Neural progenitor cell (in vitro differentiated cells): ENCODE data around the gene CEP170B.

Experiments used
- CTCF ChIP-seq: fragments of 200-600 bp; sonication (generic); IDR thresholded peaks from 2 replicates; pipeline ENCODE4 v1.5.1; 2017; ENCODE audit warnings: antibody characterized with exemption, mild to moderate bottlenecking
- EZH2phosphoT487 ChIP-seq: fragments of 200-600 bp; sonication (generic); IDR thresholded peaks from 2 replicates; pipeline ENCODE4 v1.6.1; 2017; ENCODE audit warnings: antibody characterized with exemption

- TF ChIP-seq EZH2phosphoT487 (no peak), CTCF (no peak)
These were observed 35.8 kb downstream of the CEP170B start for GRCh38 chr14:104900639-104901512.
